HUES64 (cell line): ENCODE results near the gene PARD3.

Source experiments
- H3K27ac ChIP-seq: 2 replicates; pipeline ENCODE4 v1.7.0; 2013; ENCODE audit warnings: low read depth, low read length, inconsistent platforms
- H3K27me3 ChIP-seq: 2 replicates; pipeline ENCODE4 v1.6.1; 2013; ENCODE audit warnings: mild to moderate bottlenecking, low read length; ENCODE audit not compliant: insufficient read depth
- H3K36me3 ChIP-seq: 2 replicates; pipeline ENCODE4 v1.6.1; 2013; ENCODE audit warnings: mild to moderate bottlenecking, low read length; ENCODE audit not compliant: insufficient read depth
- H3K4me1 ChIP-seq: 2 replicates; pipeline ENCODE4 v1.6.1; 2013; ENCODE audit warnings: mild to moderate bottlenecking, low read length, moderate library complexity; ENCODE audit not compliant: insufficient read depth
- H3K4me3 ChIP-seq: 2 replicates; pipeline ENCODE4 v1.5.1; 2013; ENCODE audit warnings: mild to moderate bottlenecking, low read length, moderate library complexity
- H3K9ac ChIP-seq: 2 replicates; pipeline ENCODE4 v1.6.1; 2013; ENCODE audit warnings: mild to moderate bottlenecking, low read depth, low read length
- H3K9me3 ChIP-seq: 2 replicates; pipeline ENCODE4 v1.6.1; 2013; ENCODE audit warnings: low read depth, low read length; ENCODE audit not compliant: insufficient read depth
- WGBS: fragments of 150-250, 120-280 bp; methylation state at CpG from one replicate; pipeline ENCODE4 v1.1.7; 2013; ENCODE audit warnings: missing lambda C conversion rate; 5-methylcytosine and 5-hydroxymethylcytosine counted together

PARD3 gene

DNA sequence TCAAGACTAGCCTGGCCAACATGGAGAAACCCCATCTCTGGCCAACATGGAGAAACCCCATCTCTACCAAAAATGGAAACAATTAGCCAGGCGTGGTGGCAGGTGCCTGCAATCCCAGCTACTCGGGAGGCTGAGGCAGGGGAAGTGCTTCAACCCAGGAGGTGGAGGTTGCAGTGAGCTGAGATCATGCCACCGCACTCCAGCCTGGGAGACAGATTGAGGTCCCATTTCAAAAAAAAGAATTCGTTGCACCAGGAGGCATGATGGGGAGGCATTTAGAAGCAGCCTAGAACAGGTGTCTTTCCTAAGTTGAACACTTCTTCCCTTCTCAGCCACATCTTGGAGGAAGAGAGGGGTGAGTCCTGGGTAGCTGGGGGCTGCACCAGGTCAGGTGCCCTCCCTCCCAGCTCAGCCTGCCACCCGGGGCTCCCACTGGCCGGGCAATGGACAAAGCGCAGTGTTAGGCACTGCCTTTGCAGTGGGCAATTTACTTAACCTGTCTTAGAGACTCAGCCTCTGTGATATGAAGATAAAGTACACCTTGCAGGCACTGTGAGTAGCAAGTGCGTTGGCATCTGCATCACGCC lies 726.8 kb downstream of the PARD3 start:
- Histone ChIP-seq H3K36me3 (no peaks in the 10 kb centered on the region), H3K9ac (no peak overlapping the region), H3K4me1 (no peaks in the 10 kb centered on the region), H3K9me3 (peaks cover 5% of the 10 kb centered on the region; the same call in 1 of the 2 replicates), H3K27ac (no peak overlapping the region), H3K27me3 (no peaks in the 10 kb centered on the region), H3K4me3 (no peak overlapping the region)
- WGBS = 96% methylated on average over 9 of the region's 9 CpGs

- Histone ChIP-seq H3K27ac (no peak overlapping the region), H3K4me3 (no peak overlapping the region), H3K27me3 (no peaks in the 10 kb centered on the region), H3K9me3 (peaks cover 5% of the 10 kb centered on the region; the same call in 1 of the 2 replicates), H3K4me1 (no peaks in the 10 kb centered on the region), H3K9ac (no peak overlapping the region), H3K36me3 (no peaks in the 10 kb centered on the region)
- WGBS = 92% methylated on average over 3 of the region's 3 CpGs
Measured at GRCh38 chr10:34087095-34087418, 728.0 kb downstream of the PARD3 start.

DNA sequence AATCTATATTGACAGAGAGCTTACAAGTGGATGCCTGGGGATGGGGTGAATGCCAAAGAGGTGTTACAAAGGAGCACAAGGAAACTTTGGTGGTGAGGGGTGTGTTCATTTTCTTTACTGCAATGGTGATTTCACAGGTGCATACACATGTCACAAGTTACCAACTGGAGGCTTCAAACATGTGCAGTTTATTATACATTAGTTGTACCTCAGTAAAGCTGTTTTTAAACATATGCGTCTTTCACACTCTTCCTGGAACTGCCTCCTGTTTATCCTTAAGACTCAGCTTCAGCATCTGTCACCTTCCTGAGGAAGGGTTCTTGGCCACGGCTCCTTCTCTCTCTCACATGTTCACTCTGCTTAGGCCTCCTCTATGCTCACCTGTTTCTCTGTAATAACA lies 731.5 kb downstream of the PARD3 start:
- Histone ChIP-seq H3K4me3 (no peak overlapping the region), H3K36me3 (no peaks in the 10 kb centered on the region), H3K27me3 (no peaks in the 10 kb centered on the region), H3K9me3 (peaks cover 5% of the 10 kb centered on the region; the same call in 1 of the 2 replicates), H3K27ac (no peak overlapping the region), H3K4me1 (no peaks in the 10 kb centered on the region), H3K9ac (no peak overlapping the region)
- 99% methylated on average over 2 of the region's 2 CpGs for WGBS

GRCh38 chr10:34081948-34082347 lies 733.1 kb downstream of the PARD3 start:
- Histone ChIP-seq H3K4me3 (no peak overlapping the region), H3K36me3 (no peaks in the 10 kb centered on the region), H3K27me3 (no peaks in the 10 kb centered on the region), H3K9me3 (peaks cover 5% of the 10 kb centered on the region; the same call in 1 of the 2 replicates), H3K9ac (no peak overlapping the region), H3K27ac (no peak overlapping the region), H3K4me1 (no peaks in the 10 kb centered on the region)
- WGBS = 94% methylated on average over 11 of the region's 11 CpGs

- WGBS = 98% methylated on average over 6 of the region's 6 CpGs
- Histone ChIP-seq H3K27me3 (no peaks in the 10 kb centered on the region), H3K4me3 (no peak overlapping the region), H3K9ac (no peak overlapping the region), H3K9me3 (peaks cover 5% of the 10 kb centered on the region; the same call in 1 of the 2 replicates), H3K36me3 (no peaks in the 10 kb centered on the region), H3K27ac (no peak overlapping the region), H3K4me1 (no peaks in the 10 kb centered on the region)
Measured at GRCh38 chr10:34081347-34081743, 733.8 kb downstream of the PARD3 start.

DNA sequence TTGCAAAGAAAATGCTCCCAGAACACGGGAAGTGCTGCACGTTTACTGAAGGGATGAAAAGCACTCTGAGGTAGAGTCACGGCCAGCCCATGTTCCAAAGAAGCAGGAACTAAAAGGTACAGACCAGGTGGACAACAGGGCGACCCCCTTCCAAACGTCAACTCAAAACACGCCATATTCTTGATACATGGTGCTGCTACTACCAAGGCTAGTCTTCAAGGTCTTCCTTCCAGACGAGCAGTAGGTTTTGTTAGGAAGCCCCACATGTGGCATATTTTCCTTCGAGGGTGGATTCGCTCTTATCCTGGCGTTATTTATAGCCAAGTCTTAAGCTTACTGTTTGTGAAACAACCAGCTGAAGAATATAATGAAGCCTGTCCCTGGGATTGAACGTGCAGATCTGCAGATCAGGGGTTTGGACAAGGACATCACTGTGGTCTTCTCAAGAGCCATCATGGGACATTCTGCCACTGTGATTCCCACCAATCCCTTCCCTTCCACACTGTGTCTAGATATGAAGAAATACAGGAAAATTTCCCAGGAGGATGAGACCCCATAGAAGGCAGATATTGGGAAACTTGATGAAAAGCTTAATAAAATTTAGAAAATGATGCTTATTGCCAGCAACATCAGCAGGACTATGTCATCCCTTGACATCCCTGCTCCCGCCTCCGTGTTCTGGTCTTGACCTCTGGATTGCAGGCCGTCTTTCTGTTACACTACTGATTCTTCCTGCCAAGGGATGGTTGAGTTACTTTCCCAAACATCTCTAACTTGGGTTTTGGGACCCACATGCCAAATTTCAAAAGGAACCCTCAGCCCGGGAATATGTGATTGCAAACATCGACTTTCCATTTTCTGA lies 734.4 kb downstream of the PARD3 start:
- H3K27ac ChIP-seq = no peak overlapping the region
- no peak overlapping the region for H3K4me3 ChIP-seq
- no peak overlapping the region for H3K9ac ChIP-seq
- WGBS = 95% methylated on average over 16 of the region's 16 CpGs
- H3K9me3 ChIP-seq = peaks cover 5% of the 10 kb centered on the region; the same call in 1 of the 2 replicates
- H3K36me3 ChIP-seq = no peaks in the 10 kb centered on the region
- no peaks in the 10 kb centered on the region for H3K27me3 ChIP-seq
- H3K4me1 ChIP-seq = no peaks in the 10 kb centered on the region

GRCh38 chr10:34079702-34080484 lies 735.2 kb downstream of the PARD3 start:
- WGBS = 92% methylated on average over 16 of the region's 17 CpGs
- Histone ChIP-seq H3K9ac (no peak overlapping the region), H3K27ac (no peak overlapping the region), H3K27me3 (no peaks in the 10 kb centered on the region), H3K4me3 (no peak overlapping the region), H3K9me3 (peaks cover 5% of the 10 kb centered on the region; the same call in 1 of the 2 replicates), H3K36me3 (no peaks in the 10 kb centered on the region), H3K4me1 (no peaks in the 10 kb centered on the region)

- Histone ChIP-seq H3K27ac (no peak overlapping the region), H3K4me1 (no peaks in the 10 kb centered on the region), H3K9me3 (peaks cover 5% of the 10 kb centered on the region; the same call in 1 of the 2 replicates), H3K36me3 (no peaks in the 10 kb centered on the region), H3K4me3 (no peak overlapping the region), H3K9ac (no peak overlapping the region), H3K27me3 (no peaks in the 10 kb centered on the region)
- WGBS = 95% methylated on average over 22 of the region's 22 CpGs
Measured at GRCh38 chr10:34078745-34079470, 736.2 kb downstream of the PARD3 start.

DNA sequence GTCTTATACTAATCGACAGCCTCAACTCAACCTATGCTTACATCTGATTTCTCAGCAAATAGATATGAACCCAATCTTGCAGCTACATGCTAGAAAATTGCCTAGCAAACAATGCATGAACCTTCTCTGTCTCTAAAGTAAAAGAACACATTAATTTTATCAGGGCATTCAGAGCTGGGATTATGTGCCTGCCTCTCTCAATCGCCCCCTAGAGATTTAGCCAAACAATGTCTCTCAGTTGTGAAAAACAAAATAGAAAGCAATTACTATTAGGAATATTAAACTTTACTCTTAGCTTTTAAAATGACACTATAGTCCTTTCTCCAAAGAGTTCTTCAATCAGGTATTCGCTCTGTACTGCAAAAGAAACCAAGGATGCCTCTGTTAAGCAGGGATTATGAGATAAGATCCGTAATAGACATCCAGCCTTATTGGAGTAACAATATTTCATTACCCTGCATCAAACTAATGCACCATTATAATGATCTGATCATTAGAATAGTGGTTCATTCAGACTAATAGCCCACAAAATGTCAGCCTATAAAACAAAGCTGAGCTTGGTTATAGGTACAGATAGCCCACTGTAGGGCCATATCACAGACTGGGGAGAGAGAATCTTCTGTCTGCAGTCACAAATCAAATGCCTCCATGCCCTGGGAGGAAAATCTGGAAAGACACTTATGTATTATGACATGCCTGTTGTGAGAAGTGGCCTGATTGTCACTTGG lies 736.9 kb downstream of the PARD3 start:
- Histone ChIP-seq H3K9me3 (no peaks in the 10 kb centered on the region), H3K36me3 (no peaks in the 10 kb centered on the region), H3K27ac (no peak overlapping the region), H3K4me3 (no peak overlapping the region), H3K4me1 (no peaks in the 10 kb centered on the region), H3K27me3 (no peaks in the 10 kb centered on the region), H3K9ac (no peak overlapping the region)
- 97% methylated on average over 3 of the region's 4 CpGs for WGBS

DNA sequence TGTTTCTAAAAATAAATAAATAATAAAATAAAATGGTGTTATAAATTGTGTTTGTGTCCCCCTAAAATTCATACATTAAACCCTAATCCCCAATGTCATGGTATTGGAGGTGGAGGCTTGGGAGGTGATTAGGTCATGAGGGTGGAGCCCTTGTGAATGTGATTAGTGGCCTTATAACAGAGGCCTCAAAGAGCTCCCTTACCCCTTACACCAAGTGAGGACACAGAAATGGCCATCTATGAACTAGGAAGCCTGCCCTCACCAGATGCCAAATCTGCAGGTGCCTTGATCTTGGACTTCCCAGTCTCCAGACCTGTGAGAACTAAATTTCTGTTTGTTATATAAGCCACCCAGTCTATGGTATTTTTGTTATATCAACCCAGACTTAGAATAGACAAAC lies 738.7 kb downstream of the PARD3 start:
- H3K36me3 ChIP-seq = no peaks in the 10 kb centered on the region
- H3K9me3 ChIP-seq = no peaks in the 10 kb centered on the region
- no peak overlapping the region for H3K9ac ChIP-seq
- no peaks in the 10 kb centered on the region for H3K4me1 ChIP-seq
- no peak overlapping the region for H3K27ac ChIP-seq
- H3K27me3 ChIP-seq = no peaks in the 10 kb centered on the region
- H3K4me3 ChIP-seq = no peak overlapping the region
